OCI-LY3 (cell line): ENCODE data around the gene ADGRL1.
"Not testable (repeated sequence)": the region's sequence is repeated elsewhere in the genome, so short reads cannot be mapped to it uniquely, and the experiment has no call there.

ENCODE experiments used
- EZH2phosphoT487 ChIP-seq: fragments of 200-600 bp; shearing (Covaris generic); IDR thresholded peaks from 2 replicates; pipeline ENCODE4 v1.6.1; 2018; ENCODE audit warnings: antibody characterized with exemption, mixed run types, low read depth
- TF ChIP-seq, protein P1 (sequence below): fragments of 200-600, 300-600 bp; sonication (generic); IDR thresholded peaks from 2 replicates; pipeline ENCODE4 v1.5.1; 2014; ENCODE audit warnings: antibody characterized with exemption, low read length, low read depth

DNA sequence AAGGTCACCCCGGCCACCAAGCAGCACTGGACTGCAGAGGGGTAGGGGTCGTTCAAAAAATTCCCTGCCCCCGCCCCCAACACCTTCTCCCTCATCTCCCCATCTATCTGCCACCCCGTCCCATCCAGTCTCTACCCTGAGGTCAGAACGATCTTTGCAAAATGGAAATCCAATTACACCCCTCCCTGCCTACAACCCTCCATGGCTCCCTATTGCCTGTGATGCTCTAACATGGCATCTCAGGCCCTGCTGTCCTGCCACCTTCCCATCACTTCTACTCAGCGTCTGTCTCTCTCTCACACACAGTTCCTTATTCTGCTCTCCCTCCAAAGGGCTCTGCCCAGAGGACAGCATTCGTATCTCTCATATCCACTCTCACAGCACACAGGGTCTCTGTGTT is 8.7 kb downstream of the ADGRL1 start:
- TF ChIP-seq, protein P1, sequence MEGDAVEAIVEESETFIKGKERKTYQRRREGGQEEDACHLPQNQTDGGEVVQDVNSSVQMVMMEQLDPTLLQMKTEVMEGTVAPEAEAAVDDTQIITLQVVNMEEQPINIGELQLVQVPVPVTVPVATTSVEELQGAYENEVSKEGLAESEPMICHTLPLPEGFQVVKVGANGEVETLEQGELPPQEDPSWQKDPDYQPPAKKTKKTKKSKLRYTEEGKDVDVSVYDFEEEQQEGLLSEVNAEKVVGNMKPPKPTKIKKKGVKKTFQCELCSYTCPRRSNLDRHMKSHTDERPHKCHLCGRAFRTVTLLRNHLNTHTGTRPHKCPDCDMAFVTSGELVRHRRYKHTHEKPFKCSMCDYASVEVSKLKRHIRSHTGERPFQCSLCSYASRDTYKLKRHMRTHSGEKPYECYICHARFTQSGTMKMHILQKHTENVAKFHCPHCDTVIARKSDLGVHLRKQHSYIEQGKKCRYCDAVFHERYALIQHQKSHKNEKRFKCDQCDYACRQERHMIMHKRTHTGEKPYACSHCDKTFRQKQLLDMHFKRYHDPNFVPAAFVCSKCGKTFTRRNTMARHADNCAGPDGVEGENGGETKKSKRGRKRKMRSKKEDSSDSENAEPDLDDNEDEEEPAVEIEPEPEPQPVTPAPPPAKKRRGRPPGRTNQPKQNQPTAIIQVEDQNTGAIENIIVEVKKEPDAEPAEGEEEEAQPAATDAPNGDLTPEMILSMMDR, result not testable (repeated sequence)
- TF ChIP-seq EZH2phosphoT487, result not testable (repeated sequence)
